Measurements from ENCODE around the gene OMP. TPM values are rescaled to one million over a fixed set of nuclear protein-coding genes. Genes with fewer than 3 reads are reported as not detected.

Gene OMP
- total RNA-seq, 6 experiments from 2014 or later = 1.0 to 4.2 (median 2.0) TPM; not detected in 1

DNA sequence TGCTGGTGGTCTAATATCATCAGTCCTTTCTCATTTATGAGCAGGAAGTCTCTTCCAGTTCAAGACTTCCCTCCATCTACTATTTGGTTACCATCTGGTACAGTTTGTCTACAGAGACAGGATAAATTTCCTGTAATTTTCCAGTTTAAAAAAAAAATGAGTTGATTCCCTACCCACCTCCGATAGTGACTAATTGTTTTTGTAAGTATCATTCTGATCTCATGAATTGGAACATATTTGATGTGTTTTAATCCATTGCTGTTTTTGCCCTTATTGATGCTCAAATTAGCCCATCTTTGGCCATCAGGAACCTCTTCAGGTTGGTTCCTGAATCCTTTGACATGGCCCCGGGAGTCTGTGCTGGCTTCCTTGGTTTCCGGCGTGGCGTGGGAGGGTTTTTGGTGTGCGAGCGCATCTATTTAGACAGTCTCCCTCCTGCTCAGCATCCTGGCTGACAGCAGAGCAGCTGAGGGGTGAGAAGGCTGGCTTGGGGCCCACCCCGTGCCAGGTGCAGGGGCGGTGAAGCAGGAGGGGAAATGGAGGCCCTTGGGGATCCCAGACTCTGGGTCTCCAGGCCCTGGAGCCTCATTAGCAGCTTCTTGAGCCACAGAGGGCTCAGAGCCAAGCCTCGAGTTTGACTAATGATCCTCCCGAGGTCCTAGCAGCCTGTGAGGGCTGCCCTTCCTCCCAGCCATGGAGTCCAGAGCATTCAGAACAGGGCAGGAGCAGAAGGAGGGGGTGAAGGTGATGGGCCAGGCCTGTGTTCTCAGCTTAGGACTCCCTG lies 6.8 kb downstream of the OMP start:
- intact Hi-C loops (cut with DNase I) = loop anchor here in 1 of 2 donors (10.0 kb wide), 1 partner anchor 65 kb away; no protein-coding TSS in a partner anchor
- H3K27ac ChIP-seq = no peak overlapping the region
- no peak for DNase-seq
- H3K27me3 ChIP-seq = no peaks in the 10 kb centered on the region
- WGBS (ENCODE audit: insufficient coverage, low coverage, low lambda C conversion rate, missing lambda C conversion rate) = 70% methylated on average over 8 of the region's 11 CpGs
- TF ChIP-seq, protein P1, sequence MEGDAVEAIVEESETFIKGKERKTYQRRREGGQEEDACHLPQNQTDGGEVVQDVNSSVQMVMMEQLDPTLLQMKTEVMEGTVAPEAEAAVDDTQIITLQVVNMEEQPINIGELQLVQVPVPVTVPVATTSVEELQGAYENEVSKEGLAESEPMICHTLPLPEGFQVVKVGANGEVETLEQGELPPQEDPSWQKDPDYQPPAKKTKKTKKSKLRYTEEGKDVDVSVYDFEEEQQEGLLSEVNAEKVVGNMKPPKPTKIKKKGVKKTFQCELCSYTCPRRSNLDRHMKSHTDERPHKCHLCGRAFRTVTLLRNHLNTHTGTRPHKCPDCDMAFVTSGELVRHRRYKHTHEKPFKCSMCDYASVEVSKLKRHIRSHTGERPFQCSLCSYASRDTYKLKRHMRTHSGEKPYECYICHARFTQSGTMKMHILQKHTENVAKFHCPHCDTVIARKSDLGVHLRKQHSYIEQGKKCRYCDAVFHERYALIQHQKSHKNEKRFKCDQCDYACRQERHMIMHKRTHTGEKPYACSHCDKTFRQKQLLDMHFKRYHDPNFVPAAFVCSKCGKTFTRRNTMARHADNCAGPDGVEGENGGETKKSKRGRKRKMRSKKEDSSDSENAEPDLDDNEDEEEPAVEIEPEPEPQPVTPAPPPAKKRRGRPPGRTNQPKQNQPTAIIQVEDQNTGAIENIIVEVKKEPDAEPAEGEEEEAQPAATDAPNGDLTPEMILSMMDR (IDR thresholded peaks at IDR 0.05) = no peak
- TF ChIP-seq POLR2A (IDR thresholded peaks at IDR 0.05) = no peak
- no peak overlapping the region for H3K4me3 ChIP-seq
- H3K36me3 ChIP-seq = peaks cover 0 to 4% (median 1%) of the 10 kb centered on the region in 4 donors
- peaks cover 0 to 21% (median 5%) of the 10 kb centered on the region in 4 donors for H3K4me1 ChIP-seq
- H3K9me3 ChIP-seq = no peaks in the 10 kb centered on the region
- no peak for ATAC-seq

DNA sequence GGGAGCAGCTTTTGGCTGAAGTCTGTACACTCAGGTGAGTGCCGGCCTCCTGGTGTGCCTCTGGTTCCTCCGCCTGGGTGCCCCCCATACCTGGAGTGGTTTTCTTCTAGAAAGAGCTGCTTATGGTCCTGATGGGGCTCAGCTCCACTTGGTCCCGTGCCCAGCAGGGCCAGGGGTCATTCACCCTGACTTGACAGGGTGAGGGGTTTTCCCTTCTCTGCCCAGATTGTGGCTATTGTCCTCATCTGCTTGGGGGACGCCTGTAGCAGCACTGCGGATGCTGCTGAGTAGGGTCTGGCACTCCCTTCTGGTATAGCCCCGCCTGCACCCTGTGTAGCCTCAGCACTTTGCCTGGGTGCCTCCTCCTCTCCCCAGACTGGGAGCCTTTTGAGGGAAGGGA lies 8.2 kb downstream of the OMP start:
- TF ChIP-seq, protein P1 (IDR thresholded peaks at IDR 0.05) = no peak
- WGBS (ENCODE audit: insufficient coverage, low coverage, low lambda C conversion rate, missing lambda C conversion rate) = no CpG with 5 or more reads among the region's 6 CpGs
- DNase-seq (peak in 1 of 3 donors; percentile 40), ATAC-seq (peak in 1 of 4 donors; percentile 12)
- Histone ChIP-seq H3K9me3 (no peaks in the 10 kb centered on the region), H3K27ac (no peak overlapping the region), H3K36me3 (peaks cover 0 to 18% (median 4%) of the 10 kb centered on the region in 4 donors), H3K4me1 (peaks cover 0 to 18% (median 5%) of the 10 kb centered on the region in 4 donors), H3K4me3 (no peak overlapping the region), H3K27me3 (no peaks in the 10 kb centered on the region)
- intact Hi-C loops (cut with DNase I) = loop anchor here in 1 of 2 donors (10.0 kb wide), 1 partner anchor 66 kb away; no protein-coding TSS in a partner anchor

DNA sequence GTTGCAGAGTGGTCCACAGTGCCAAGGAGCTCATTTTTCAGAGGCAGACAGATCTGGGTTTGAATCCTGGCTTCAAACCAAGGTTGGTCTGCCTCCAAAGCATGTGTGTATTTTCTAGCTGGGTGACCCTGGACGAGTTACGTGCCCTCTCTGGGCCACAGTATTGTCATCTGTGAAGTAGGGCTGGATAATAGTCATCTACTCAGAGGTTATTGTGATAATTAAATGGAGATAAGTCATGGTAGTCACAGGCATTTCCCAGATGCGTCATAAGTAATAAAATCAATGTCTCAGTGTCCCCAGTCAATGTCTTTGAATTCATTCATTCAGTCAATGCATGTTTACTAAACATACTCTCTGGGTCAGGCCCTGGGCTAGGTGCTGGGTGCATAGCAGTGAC lies 8.6 kb downstream of the OMP start:
- intact Hi-C loops (cut with DNase I) = loop anchor here in 1 of 2 donors (10.0 kb wide), 1 partner anchor 66 kb away; no protein-coding TSS in a partner anchor
- H3K4me1 ChIP-seq = peaks cover 0 to 18% (median 5%) of the 10 kb centered on the region in 4 donors
- H3K27ac ChIP-seq = no peak overlapping the region
- H3K4me3 ChIP-seq = no peak overlapping the region
- no peaks in the 10 kb centered on the region for H3K27me3 ChIP-seq
- TF ChIP-seq POLR2A (IDR thresholded peaks at IDR 0.05) = no peak
- TF ChIP-seq, protein P1 (IDR thresholded peaks at IDR 0.05) = no peak
- H3K9me3 ChIP-seq = no peaks in the 10 kb centered on the region
- DNase-seq (no peak), ATAC-seq (no peak)
- peaks cover 0 to 22% (median 4%) of the 10 kb centered on the region in 4 donors for H3K36me3 ChIP-seq
- WGBS (ENCODE audit: insufficient coverage, low coverage, low lambda C conversion rate, missing lambda C conversion rate) = 70% methylated on average over 1 of the region's 3 CpGs

DNA sequence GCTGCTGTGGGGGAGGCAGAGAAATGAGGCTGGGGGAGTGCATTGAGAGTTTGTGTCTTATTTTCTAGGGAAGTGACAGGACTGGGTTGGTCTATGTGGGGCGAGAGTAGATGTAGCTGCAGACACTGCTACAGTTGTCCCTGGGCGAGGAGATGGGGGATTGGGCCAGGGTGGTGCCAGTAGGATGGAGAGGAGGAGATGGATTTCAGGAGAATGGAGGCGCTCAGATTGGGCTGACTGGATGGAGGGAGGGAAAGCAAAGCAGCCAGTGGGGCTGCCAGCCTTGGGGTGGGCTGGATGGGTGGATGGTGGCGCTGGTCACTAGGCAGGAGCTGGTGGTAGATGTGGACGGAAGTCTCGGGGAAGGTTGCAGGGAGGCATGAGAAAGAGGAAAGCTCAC lies 9.3 kb downstream of the OMP start:
- Histone ChIP-seq H3K36me3 (peaks cover 0 to 23% (median 4%) of the 10 kb centered on the region in 4 donors), H3K9me3 (no peaks in the 10 kb centered on the region), H3K27ac (no peak overlapping the region), H3K27me3 (no peaks in the 10 kb centered on the region), H3K4me3 (no peak overlapping the region), H3K4me1 (peaks cover 0 to 12% (median 5%) of the 10 kb centered on the region in 4 donors)
- 90% methylated on average over 6 of the region's 6 CpGs for WGBS (ENCODE audit: insufficient coverage, low coverage, low lambda C conversion rate, missing lambda C conversion rate)
- TF ChIP-seq, protein P1 (IDR thresholded peaks at IDR 0.05) = no peak
- no peak for TF ChIP-seq POLR2A (IDR thresholded peaks at IDR 0.05)
- intact Hi-C loops (cut with DNase I) = loop anchor here in 1 of 2 donors (10.0 kb wide), 1 partner anchor 67 kb away; no protein-coding TSS in a partner anchor
- DNase-seq (peak in 1 of 3 donors; percentile 22), ATAC-seq (no peak)
